Stimulated activated CD8-positive, alpha-beta memory T cell treated with anti-CD3 and anti-CD28 coated beads, Interleukin-7, amount 100 ng/mL, for 1 hour (primary cell): ENCODE measurements around the gene TBXAS1.
"Not testable (repeated sequence)": the region's sequence is repeated elsewhere in the genome, so short reads cannot be mapped to it uniquely, and the experiment has no call there.

ENCODE experiments used
- DNase-seq, 2 donors: peaks; one replicate each; pipeline ENCODE4 v3.0.0-alpha.2; 2020; ENCODE audit warnings: low read depth in 2 of 2

TBXAS1 gene

GRCh38 chr7:139889186-139889871, 60.3 kb downstream of the TBXAS1 start:
- no peak for DNase-seq

GRCh38 chr7:139893461-139893860, 64.4 kb downstream of the TBXAS1 start:
- DNase-seq, result no peak

- no peak for DNase-seq
These were observed 64.9 kb downstream of the TBXAS1 start for GRCh38 chr7:139893999-139894398.

GRCh38 chr7:139895141-139895829, 66.2 kb downstream of the TBXAS1 start:
- DNase-seq, result no peak

GRCh38 chr7:139896288-139896687, 67.2 kb downstream of the TBXAS1 start:
- DNase-seq, result no peak

GRCh38 chr7:139896831-139897230, 67.8 kb downstream of the TBXAS1 start:
- DNase-seq, result no peak

- no peak for DNase-seq
These were observed 68.5 kb downstream of the TBXAS1 start for GRCh38 chr7:139897422-139898090.

GRCh38 chr7:139898483-139898882, 69.4 kb downstream of the TBXAS1 start:
- DNase-seq, result no peak

GRCh38 chr7:139899328-139899955, 70.4 kb downstream of the TBXAS1 start:
- DNase-seq, result no peak

- no peak for DNase-seq
These were observed 71.3 kb downstream of the TBXAS1 start for GRCh38 chr7:139900326-139900725.

GRCh38 chr7:139901056-139901795, 72.2 kb downstream of the TBXAS1 start:
- no peak for DNase-seq

GRCh38 chr7:139901901-139902300, 72.8 kb downstream of the TBXAS1 start:
- DNase-seq, result no peak

GRCh38 chr7:139902436-139903102, 73.5 kb downstream of the TBXAS1 start:
- no peak for DNase-seq

GRCh38 chr7:139903103-139903477, 74.0 kb downstream of the TBXAS1 start:
- DNase-seq, result not testable (repeated sequence)

GRCh38 chr7:139906879-139907278, 77.8 kb downstream of the TBXAS1 start:
- no peak for DNase-seq

- no peak for DNase-seq
These were observed 79.7 kb downstream of the TBXAS1 start for GRCh38 chr7:139908792-139909191.

GRCh38 chr7:139909379-139910050, 80.5 kb downstream of the TBXAS1 start:
- DNase-seq, result no peak

- DNase-seq, result no peak
These were observed 84.2 kb downstream of the TBXAS1 start for GRCh38 chr7:139913021-139913844.

GRCh38 chr7:139913845-139914135, 84.7 kb downstream of the TBXAS1 start:
- DNase-seq, result no peak
